COLO668 (cell line): ENCODE measurements around the gene TBC1D20.

Experiments used
- DNase-seq: peaks from one replicate; lab custom pipeline; 2025; ENCODE audit not compliant: unreplicated experiment; lab: John Stamatoyannopoulos, UW

TBC1D20 gene

GRCh38 chr20:440148-440547, 22.2 kb downstream of the TBC1D20 start:
- DNase-seq: no peak

- DNase-seq: no peak
These were observed 23.5 kb downstream of the TBC1D20 start for GRCh38 chr20:438571-439469.

GRCh38 chr20:437787-438486, 24.4 kb downstream of the TBC1D20 start:
- no peak for DNase-seq

GRCh38 chr20:436476-436875, 25.9 kb downstream of the TBC1D20 start:
- DNase-seq: no peak

GRCh38 chr20:435558-435957, 26.8 kb downstream of the TBC1D20 start:
- no peak for DNase-seq

GRCh38 chr20:434661-435419, 27.5 kb downstream of the TBC1D20 start:
- DNase-seq: no peak

GRCh38 chr20:434221-434620, 28.1 kb downstream of the TBC1D20 start:
- no peak for DNase-seq

GRCh38 chr20:433300-433975, 28.9 kb downstream of the TBC1D20 start:
- no peak for DNase-seq

- no peak for DNase-seq
These were observed 29.5 kb downstream of the TBC1D20 start for GRCh38 chr20:432677-433299.

- DNase-seq: no peak
These were observed 30.1 kb downstream of the TBC1D20 start for GRCh38 chr20:432208-432607.

- peak; percentile 64 for DNase-seq
These were observed 31.1 kb downstream of the TBC1D20 start for GRCh38 chr20:431012-431904.

- no peak for DNase-seq
These were observed 32.0 kb downstream of the TBC1D20 start for GRCh38 chr20:430091-430999.

- DNase-seq: peak; percentile 56
These were observed 33.6 kb downstream of the TBC1D20 start for GRCh38 chr20:428658-429200.

- DNase-seq: no peak
These were observed 34.3 kb downstream of the TBC1D20 start for GRCh38 chr20:427849-428657.

- DNase-seq: no peak
These were observed 34.9 kb downstream of the TBC1D20 start for GRCh38 chr20:427401-427800.

GRCh38 chr20:426566-426965, 35.8 kb downstream of the TBC1D20 start:
- no peak for DNase-seq

GRCh38 chr20:421685-422250, 40.6 kb downstream of the TBC1D20 start:
- no peak for DNase-seq
